Liver (tissue), 9 donors: ENCODE data around the gene HLTF. TPM values are rescaled to one million over a fixed set of nuclear protein-coding genes. Genes with fewer than 3 reads are reported as not detected.
A peak's percentile ranks its signal among the peaks of the same experiment; 100 is the strongest.

ENCODE experiments used
- DNase-seq: peaks from one replicate; pipeline ENCODE4 v3.0.0-alpha.2; 2017; ENCODE audit warnings: low spot score
- H3K27ac ChIP-seq, 2 donors: one replicate each; pipeline ENCODE4 v1.7.0; 2013; ENCODE audit warnings: inconsistent platforms in 2 of 2, low read length in 2 of 2, control low read depth in 1 of 2, low read depth in 1 of 2, mild to moderate bottlenecking in 1 of 2
- H3K27me3 ChIP-seq, 4 donors: one replicate each; pipeline versions ENCODE4 v1.6.1 to v1.7.0; 2013; ENCODE audit warnings: low read length in 3 of 4, inconsistent platforms in 1 of 4, mild to moderate bottlenecking in 1 of 4, moderate library complexity in 1 of 4; ENCODE audit not compliant: control insufficient read depth in 4 of 4, insufficient read depth in 4 of 4
- H3K36me3 ChIP-seq, 4 donors: one replicate each; pipeline versions ENCODE4 v1.6.1 to v1.7.0; 2013; ENCODE audit warnings: low read length in 3 of 4, mild to moderate bottlenecking in 3 of 4, low read depth in 1 of 4, moderate library complexity in 1 of 4; ENCODE audit not compliant: control insufficient read depth in 4 of 4, insufficient read depth in 3 of 4
- H3K4me1 ChIP-seq, 4 donors: one replicate each; pipeline versions ENCODE4 v1.6.1 to v1.7.0; 2013; ENCODE audit warnings: low read length in 3 of 4, mild to moderate bottlenecking in 3 of 4, moderate library complexity in 1 of 4; ENCODE audit not compliant: control insufficient read depth in 4 of 4, insufficient read depth in 4 of 4
- H3K4me3 ChIP-seq, 3 donors: one replicate each; pipeline versions ENCODE4 v1.6.1 to v1.7.0; 2013; ENCODE audit warnings: low read length in 3 of 3, control low read depth in 1 of 3, low read depth in 1 of 3, mild to moderate bottlenecking in 1 of 3
- H3K9ac ChIP-seq, 2 donors: one replicate each; pipeline ENCODE4 v1.7.0; 2013; ENCODE audit warnings: low read length in 2 of 2, mild to moderate bottlenecking in 2 of 2, moderate library complexity in 2 of 2, control low read depth in 1 of 2, low read depth in 1 of 2
- H3K9me3 ChIP-seq, 4 donors: one replicate each; pipeline versions ENCODE4 v1.6.1 to v1.7.0; 2013; ENCODE audit warnings: low read length in 3 of 4; ENCODE audit not compliant: control insufficient read depth in 4 of 4
- CTCF ChIP-seq: fragments of 150-350 bp; IDR thresholded peaks from 2 replicates; pipeline ENCODE4 v1.5.1; 2017; ENCODE audit warnings: improper control_type of control experiment, low read depth, low read length; ENCODE audit not compliant: missing input control
- EGR1 ChIP-seq, 2 donors: IDR thresholded peaks; 2 replicates each; pipeline ENCODE4 v1.6.1; 2016 to 2018; ENCODE audit warnings: antibody characterized with exemption in 2 of 2, low read depth in 2 of 2
- FOXA1 ChIP-seq: IDR thresholded peaks from 2 replicates; pipeline ENCODE4 v1.6.1; 2016; ENCODE audit warnings: antibody characterized with exemption
- FOXA2 ChIP-seq: IDR thresholded peaks from 2 replicates; pipeline ENCODE4 v1.6.1; 2016; ENCODE audit warnings: antibody characterized with exemption
- GABPA ChIP-seq, 2 donors: IDR thresholded peaks in 1 of 2; conservative IDR thresholded peaks in 1 of 2; 2 replicates each; pipeline ENCODE4 v1.6.1; 2016; ENCODE audit warnings: antibody characterized with exemption in 2 of 2, mild to moderate bottlenecking in 1 of 2, moderate library complexity in 1 of 2
- HNF4A ChIP-seq, 2 donors: conservative IDR thresholded peaks; 2 replicates each; pipeline ENCODE4 v1.6.1; 2016; ENCODE audit warnings: antibody characterized with exemption in 2 of 2, mild to moderate bottlenecking in 2 of 2
- HNF4G ChIP-seq: IDR thresholded peaks from 2 replicates; pipeline ENCODE4 v1.6.1; 2016; ENCODE audit warnings: antibody characterized with exemption
- JUND ChIP-seq, 2 donors: IDR thresholded peaks; 2 replicates each; pipeline ENCODE4 v1.6.1; 2016; ENCODE audit warnings: antibody characterized with exemption in 2 of 2
- MAX ChIP-seq: IDR thresholded peaks from 2 replicates; pipeline ENCODE4 v1.6.1; 2016; ENCODE audit warnings: antibody characterized with exemption
- RAD21 ChIP-seq, 2 donors: IDR thresholded peaks; 2 replicates each; pipeline ENCODE4 v1.6.1; 2016; ENCODE audit warnings: antibody characterized with exemption in 2 of 2, mild to moderate bottlenecking in 2 of 2
- RXRA ChIP-seq, 2 donors: IDR thresholded peaks; 2 replicates each; pipeline ENCODE4 v1.6.1; 2017 to 2018; ENCODE audit warnings: antibody characterized with exemption in 2 of 2, mild to moderate bottlenecking in 1 of 2
- SP1 ChIP-seq: IDR thresholded peaks from 2 replicates; pipeline ENCODE4 v1.6.1; 2018; ENCODE audit warnings: antibody characterized with exemption, mild to moderate bottlenecking
- TAF1 ChIP-seq: conservative IDR thresholded peaks from 2 replicates; pipeline ENCODE4 v1.6.1; 2016; ENCODE audit warnings: antibody characterized with exemption, mild to moderate bottlenecking
- YY1 ChIP-seq: IDR thresholded peaks from 2 replicates; pipeline ENCODE4 v1.6.1; 2016; ENCODE audit warnings: antibody characterized with exemption, mild to moderate bottlenecking
- WGBS: extraction: QIAGEN DNeasy Blood & Tissue Kit; methylation state at CpG from one replicate; pipeline ENCODE4 v1.1.7; 2013; 5-methylcytosine and 5-hydroxymethylcytosine counted together
- polyA plus RNA-seq, 2 donors: library from polyadenylated mRNA; stranded (reverse) in 1 of 2; unstranded in 1 of 2; fragments of 200-250 nt in 1 of 2; fragments of >200 nt in 1 of 2; fragmentation: Nextera tagmentation in 1 of 2; extraction: Ambion mirVana in 1 of 2; gene quantifications; one replicate each; pipeline versions ENCODE4 v1.2.1 to v1.2.3, GENCODE V29; 2013 to 2015
- total RNA-seq, 2 donors: library from RNA; depleted of rRNA; stranded (reverse); fragments of >200 nt; gene quantifications; one replicate each; pipeline ENCODE4 v1.2.3, GENCODE V29; 2014
- TF ChIP-seq, protein P1 (sequence below): IDR thresholded peaks from 2 replicates; pipeline ENCODE4 v1.6.1; 2016; ENCODE audit warnings: antibody characterized with exemption
- TF ChIP-seq, protein P2 (sequence below): IDR thresholded peaks from 2 replicates; pipeline ENCODE4 v1.6.1; 2016; ENCODE audit warnings: antibody characterized with exemption
- TF ChIP-seq, protein P3 (sequence below): IDR thresholded peaks from 2 replicates; pipeline ENCODE4 v1.6.1; 2016; ENCODE audit warnings: antibody characterized with exemption, mild to moderate bottlenecking
- donor health status: healthy.
- donor health status: healthy.
- donor health status: healthy.
- donor health status: healthy.
- donor health status: healthy.

HLTF gene
- total and polyA plus RNA-seq, 4 donors: 4.1 to 31.7 (median 17.0) TPM

DNA sequence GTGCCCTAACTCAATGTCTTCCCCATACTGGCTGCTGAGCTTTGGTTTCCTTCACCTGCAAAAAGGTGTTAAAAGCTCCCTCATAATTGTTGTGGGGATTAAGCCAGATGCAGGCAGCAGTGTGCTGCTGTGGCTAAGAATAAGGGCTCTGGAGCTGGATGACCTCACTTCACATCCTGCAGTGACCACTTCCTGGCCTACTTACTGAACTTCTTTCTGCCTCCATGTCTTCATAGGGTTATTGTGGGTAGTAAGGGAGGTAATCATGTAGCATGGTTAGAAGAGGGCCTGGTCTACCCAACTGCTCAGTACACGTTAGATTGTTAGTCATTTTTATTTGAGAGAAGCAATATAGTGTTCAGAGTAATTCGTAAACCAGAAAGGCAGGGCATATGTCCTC, 76.6 kb downstream of the HLTF start:
- H3K27ac ChIP-seq: no peak overlapping the region
- no peak overlapping the region for H3K9ac ChIP-seq
- no peak for DNase-seq
- H3K36me3 ChIP-seq: peaks cover 3 to 31% (median 17%) of the 10 kb centered on the region in 4 donors
- H3K9me3 ChIP-seq: no peaks in the 10 kb centered on the region
- H3K27me3 ChIP-seq: no peaks in the 10 kb centered on the region
- no peak for TF ChIP-seq MAX
- TF ChIP-seq, protein P1, sequence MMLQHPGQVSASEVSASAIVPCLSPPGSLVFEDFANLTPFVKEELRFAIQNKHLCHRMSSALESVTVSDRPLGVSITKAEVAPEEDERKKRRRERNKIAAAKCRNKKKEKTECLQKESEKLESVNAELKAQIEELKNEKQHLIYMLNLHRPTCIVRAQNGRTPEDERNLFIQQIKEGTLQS: peak; percentile 22
- H3K4me1 ChIP-seq: peaks cover 0 to 2% (median 0%) of the 10 kb centered on the region in 4 donors
- H3K4me3 ChIP-seq: no peak overlapping the region
- WGBS: 90% methylated on average over 2 of the region's 2 CpGs

GRCh38 chr3:149007567-149008257, 78.6 kb downstream of the HLTF start:
- no peak overlapping the region for H3K9ac ChIP-seq
- TF ChIP-seq, protein P1: no peak
- TF ChIP-seq HNF4A (conservative IDR thresholded peaks at IDR 0.05) (no peak), EGR1 (IDR thresholded peaks at IDR 0.05; ENCODE audit: low read depth in 2 of 2) (no peak), SP1 (no peak), YY1 (no peak), TAF1 (no peak), RXRA (IDR thresholded peaks at IDR 0.05) (no peak), FOXA1 (no peak), MAX (no peak), HNF4G (no peak), RAD21 (IDR thresholded peaks at IDR 0.05) (no peak), GABPA (IDR thresholded peaks at IDR 0.05 in 1 of 2, conservative IDR thresholded peaks at IDR 0.05 in 1 of 2) (no peak)
- TF ChIP-seq, protein P2, sequence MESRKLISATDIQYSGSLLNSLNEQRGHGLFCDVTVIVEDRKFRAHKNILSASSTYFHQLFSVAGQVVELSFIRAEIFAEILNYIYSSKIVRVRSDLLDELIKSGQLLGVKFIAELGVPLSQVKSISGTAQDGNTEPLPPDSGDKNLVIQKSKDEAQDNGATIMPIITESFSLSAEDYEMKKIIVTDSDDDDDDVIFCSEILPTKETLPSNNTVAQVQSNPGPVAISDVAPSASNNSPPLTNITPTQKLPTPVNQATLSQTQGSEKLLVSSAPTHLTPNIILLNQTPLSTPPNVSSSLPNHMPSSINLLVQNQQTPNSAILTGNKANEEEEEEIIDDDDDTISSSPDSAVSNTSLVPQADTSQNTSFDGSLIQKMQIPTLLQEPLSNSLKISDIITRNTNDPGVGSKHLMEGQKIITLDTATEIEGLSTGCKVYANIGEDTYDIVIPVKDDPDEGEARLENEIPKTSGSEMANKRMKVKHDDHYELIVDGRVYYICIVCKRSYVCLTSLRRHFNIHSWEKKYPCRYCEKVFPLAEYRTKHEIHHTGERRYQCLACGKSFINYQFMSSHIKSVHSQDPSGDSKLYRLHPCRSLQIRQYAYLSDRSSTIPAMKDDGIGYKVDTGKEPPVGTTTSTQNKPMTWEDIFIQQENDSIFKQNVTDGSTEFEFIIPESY: no peak

GRCh38 chr3:149005416-149005815, 80.9 kb downstream of the HLTF start:
- Histone ChIP-seq H3K27me3 (no peaks in the 10 kb centered on the region), H3K9me3 (no peaks in the 10 kb centered on the region), H3K27ac (no peak overlapping the region), H3K36me3 (peaks cover 7 to 18% (median 11%) of the 10 kb centered on the region in 4 donors), H3K9ac (no peak overlapping the region), H3K4me3 (no peak overlapping the region), H3K4me1 (peaks cover 0 to 7% (median 1%) of the 10 kb centered on the region in 4 donors)
- no peak for TF ChIP-seq FOXA2
- TF ChIP-seq HNF4A (conservative IDR thresholded peaks at IDR 0.05): no peak
- TF ChIP-seq FOXA1: no peak
- TF ChIP-seq, protein P3, sequence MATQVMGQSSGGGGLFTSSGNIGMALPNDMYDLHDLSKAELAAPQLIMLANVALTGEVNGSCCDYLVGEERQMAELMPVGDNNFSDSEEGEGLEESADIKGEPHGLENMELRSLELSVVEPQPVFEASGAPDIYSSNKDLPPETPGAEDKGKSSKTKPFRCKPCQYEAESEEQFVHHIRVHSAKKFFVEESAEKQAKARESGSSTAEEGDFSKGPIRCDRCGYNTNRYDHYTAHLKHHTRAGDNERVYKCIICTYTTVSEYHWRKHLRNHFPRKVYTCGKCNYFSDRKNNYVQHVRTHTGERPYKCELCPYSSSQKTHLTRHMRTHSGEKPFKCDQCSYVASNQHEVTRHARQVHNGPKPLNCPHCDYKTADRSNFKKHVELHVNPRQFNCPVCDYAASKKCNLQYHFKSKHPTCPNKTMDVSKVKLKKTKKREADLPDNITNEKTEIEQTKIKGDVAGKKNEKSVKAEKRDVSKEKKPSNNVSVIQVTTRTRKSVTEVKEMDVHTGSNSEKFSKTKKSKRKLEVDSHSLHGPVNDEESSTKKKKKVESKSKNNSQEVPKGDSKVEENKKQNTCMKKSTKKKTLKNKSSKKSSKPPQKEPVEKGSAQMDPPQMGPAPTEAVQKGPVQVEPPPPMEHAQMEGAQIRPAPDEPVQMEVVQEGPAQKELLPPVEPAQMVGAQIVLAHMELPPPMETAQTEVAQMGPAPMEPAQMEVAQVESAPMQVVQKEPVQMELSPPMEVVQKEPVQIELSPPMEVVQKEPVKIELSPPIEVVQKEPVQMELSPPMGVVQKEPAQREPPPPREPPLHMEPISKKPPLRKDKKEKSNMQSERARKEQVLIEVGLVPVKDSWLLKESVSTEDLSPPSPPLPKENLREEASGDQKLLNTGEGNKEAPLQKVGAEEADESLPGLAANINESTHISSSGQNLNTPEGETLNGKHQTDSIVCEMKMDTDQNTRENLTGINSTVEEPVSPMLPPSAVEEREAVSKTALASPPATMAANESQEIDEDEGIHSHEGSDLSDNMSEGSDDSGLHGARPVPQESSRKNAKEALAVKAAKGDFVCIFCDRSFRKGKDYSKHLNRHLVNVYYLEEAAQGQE: no peak
- TF ChIP-seq JUND (IDR thresholded peaks at IDR 0.05): no peak
- TF ChIP-seq YY1: no peak
- TF ChIP-seq, protein P1: no peak
- TF ChIP-seq HNF4G: no peak
- no peak for TF ChIP-seq SP1
- TF ChIP-seq MAX: no peak
- no peak for TF ChIP-seq CTCF
- no peak for TF ChIP-seq GABPA (IDR thresholded peaks at IDR 0.05 in 1 of 2, conservative IDR thresholded peaks at IDR 0.05 in 1 of 2)
- DNase-seq: no peak
- 86% methylated on average over 1 of the region's 1 CpG for WGBS

More at GRCh38 chr3:149007567-149008257, 78.6 kb downstream of the HLTF start:
- WGBS: 95% methylated on average over 7 of the region's 7 CpGs
- peaks cover 3 to 28% (median 16%) of the 10 kb centered on the region in 4 donors for H3K36me3 ChIP-seq
- H3K27ac ChIP-seq: no peak overlapping the region
- H3K9me3 ChIP-seq: no peaks in the 10 kb centered on the region
- no peaks in the 10 kb centered on the region for H3K27me3 ChIP-seq
- no peak for DNase-seq
- peaks cover 0 to 7% (median 1%) of the 10 kb centered on the region in 4 donors for H3K4me1 ChIP-seq
- no peak overlapping the region for H3K4me3 ChIP-seq
